Endothelial cell of umbilical vein (primary cell): ENCODE measurements around the gene MCRIP2. TPM values are rescaled to one million over a fixed set of nuclear protein-coding genes. Genes with fewer than 3 reads are reported as not detected.

Experiments
- BruUV-seq: library from RNA; stranded (reverse); fragments of 400-500 nt; replicated peaks from 2 replicates; lab custom pipeline; 2021; lab: Mats Ljungman, UMichigan
- CTCF ChIA-PET: fragments of 300-600, 350-600 bp; sonication (Branson Sonifier 250); formaldehyde crosslinking; loops from one replicate; lab custom pipeline; 2021; ENCODE audit warnings: antibody characterized with exemption, inconsistent platforms; lab: Charles Lee
- POLR2A ChIA-PET: fragments of 300-600, 350-600 bp; sonication (Branson Sonifier 250); formaldehyde crosslinking; loops from one replicate; lab custom pipeline; 2021; ENCODE audit warnings: antibody characterized with exemption, inconsistent platforms; lab: Charles Lee
- DNase-seq: peaks from one replicate; pipeline ENCODE4 v3.0.0-alpha.2; 2011; ENCODE audit warnings: low read depth, low spot score
- FAIRE-seq: peaks from 2 replicates; lab custom pipeline; 2011; peaks lifted over from hg19 to GRCh38; lab: Jason Lieb, UNC
- H2AFZ ChIP-seq: 2 replicates; pipeline ENCODE4 v1.6.0; 2012; ENCODE audit warnings: low read depth, low read length, control low read depth, inconsistent platforms
- H3K27ac ChIP-seq: 2 replicates; pipeline ENCODE4 v1.5.1; 2011; ENCODE audit warnings: low read depth, mild to moderate bottlenecking, control low read depth, low read length, moderate library complexity; ENCODE audit not compliant: insufficient read depth
- H3K27me3 ChIP-seq, 2 experiments: 2 replicates each; pipeline versions ENCODE4 v1.6.0 to v1.6.1; 2011; ENCODE audit warnings: low read length in 2 of 2, mixed read lengths in 1 of 2; ENCODE audit not compliant: control insufficient read depth in 2 of 2, insufficient read depth in 2 of 2
- H3K36me3 ChIP-seq, 2 experiments: 2 replicates in 1 of 2; 3 replicates in 1 of 2; pipeline ENCODE4 v1.5.1; 2011; ENCODE audit warnings: low read length in 2 of 2, mild to moderate bottlenecking in 1 of 2, moderate library complexity in 1 of 2; ENCODE audit not compliant: control insufficient read depth in 2 of 2, insufficient read depth in 2 of 2; ENCODE audit errors: extremely low read depth in 1 of 2
- H3K4me1 ChIP-seq: 3 replicates; pipeline ENCODE4 v1.5.1; 2011; ENCODE audit warnings: mild to moderate bottlenecking, low read length; ENCODE audit not compliant: control insufficient read depth, insufficient read depth; ENCODE audit errors: extremely low read depth
- H3K4me2 ChIP-seq: 2 replicates; pipeline ENCODE4 v1.6.1; 2011; ENCODE audit warnings: low read length, control low read depth, mixed read lengths; ENCODE audit not compliant: insufficient read depth
- H3K4me3 ChIP-seq, 3 experiments: fragments of 200-600 bp in 1 of 3; sonication (generic), shearing (Covaris generic) in 1 of 3; replicated peaks in 1 of 3; 2 replicates each; pipeline ENCODE4 v1.5.1; 2011 to 2016; ENCODE audit warnings: control low read depth in 3 of 3, low read length in 3 of 3, mild to moderate bottlenecking in 2 of 3, inconsistent platforms in 1 of 3, low read depth in 1 of 3, moderate library complexity in 1 of 3; ENCODE audit not compliant: insufficient read depth in 1 of 3
- H3K79me2 ChIP-seq: 2 replicates; pipeline ENCODE4 v1.6.0; 2012; ENCODE audit warnings: low read length, inconsistent platforms; ENCODE audit not compliant: control insufficient read depth, insufficient read depth
- H3K9ac ChIP-seq: replicated peaks from 2 replicates; pipeline ENCODE3; 2011; ENCODE audit warnings: low read length, control low read depth; ENCODE audit not compliant: insufficient read depth; ENCODE audit errors: extremely low read depth
- H3K9me1 ChIP-seq: replicated peaks from 3 replicates; pipeline ENCODE4 v1.6.0; 2011; ENCODE audit warnings: mild to moderate bottlenecking, low read length; ENCODE audit not compliant: control insufficient read depth, insufficient read depth; ENCODE audit errors: extremely low read depth
- H3K9me3 ChIP-seq: replicated peaks from 2 replicates; pipeline ENCODE4 v1.5.1; 2012; ENCODE audit warnings: low read length, inconsistent platforms; ENCODE audit not compliant: control insufficient read depth, insufficient read depth
- H4K20me1 ChIP-seq: replicated peaks from 2 replicates; pipeline ENCODE3; 2011; ENCODE audit warnings: mild to moderate bottlenecking, low read length; ENCODE audit not compliant: control insufficient read depth, insufficient read depth; ENCODE audit errors: extremely low read depth
- CTCF ChIP-seq, 2 donors: IDR thresholded peaks; 1 replicate in 1 of 2; 2 replicates in 1 of 2; pipeline ENCODE4 v1.5.1; 2011; ENCODE audit warnings: low read length in 2 of 2, mild to moderate bottlenecking in 2 of 2, moderate library complexity in 2 of 2, control low read depth in 1 of 2, inconsistent platforms in 1 of 2, low read depth in 1 of 2; ENCODE audit not compliant: insufficient read depth in 1 of 2; ENCODE audit errors: extremely low read depth in 1 of 2
- EZH2 ChIP-seq: IDR thresholded peaks from 2 replicates; pipeline ENCODE4 v1.6.1; 2012; ENCODE audit warnings: borderline replicate concordance, low read depth, mild to moderate bottlenecking, moderate library complexity, low read length, inconsistent platforms; ENCODE audit not compliant: severe bottlenecking
- FOS ChIP-seq: IDR thresholded peaks from 2 replicates; pipeline ENCODE4 v1.6.1; 2011; ENCODE audit warnings: mild to moderate bottlenecking, low read length, moderate library complexity, borderline replicate concordance; ENCODE audit not compliant: insufficient read depth
- GATA2 ChIP-seq: IDR thresholded peaks from 2 replicates; pipeline ENCODE4 v1.7.0; 2011; ENCODE audit warnings: low read depth, mild to moderate bottlenecking, moderate library complexity, mixed read lengths, low read length; ENCODE audit not compliant: insufficient read length, insufficient read depth
- JUN ChIP-seq: IDR thresholded peaks from 2 replicates; pipeline ENCODE4 v1.6.1; 2011; ENCODE audit warnings: borderline replicate concordance, low read depth; ENCODE audit not compliant: insufficient read length, insufficient read depth
- MAX ChIP-seq: IDR thresholded peaks from 2 replicates; pipeline ENCODE4 v1.6.1; 2011; ENCODE audit not compliant: insufficient read depth, insufficient read length
- MYC ChIP-seq: IDR thresholded peaks from one replicate; pipeline ENCODE4 v1.6.1; 2011; ENCODE audit warnings: mild to moderate bottlenecking, low read depth, low read length
- POLR2A ChIP-seq: IDR thresholded peaks from 2 replicates; pipeline ENCODE4 v1.6.1; 2012; ENCODE audit warnings: low read depth, mild to moderate bottlenecking, control low read depth, low read length
- POLR2AphosphoS5 ChIP-seq: IDR thresholded peaks from 2 replicates; pipeline ENCODE4 v1.6.1; 2012; ENCODE audit warnings: low read depth, mild to moderate bottlenecking, control low read depth, low read length, moderate library complexity; ENCODE audit not compliant: insufficient read depth
- dilution Hi-C: fragments of 300-500 bp; cut with MboI; formaldehyde crosslinking; loops from one replicate; pipeline ENCODE4 v1.15.0; 2019; ENCODE audit warnings: low sequenced_read_pairs; ENCODE audit not compliant: extremely low pct_ligation_motif_present
- intact Hi-C: fragments of 100-400 bp; cut with micrococcal nuclease; formaldehyde crosslinking; loops from one replicate; pipeline ENCODE4 v1.10.0; 2022
- polyA plus RNA-seq, 4 experiments: library from polyadenylated mRNA; depleted of rRNA in 3 of 4; stranded (reverse) in 3 of 4; unstranded in 1 of 4; fragments of >200 nt; gene quantifications; 2 replicates each; pipeline versions ENCODE4 v1.2.1 to v1.2.3, GENCODE V29; 2011 to 2012; ENCODE audit warnings: missing spikeins in 1 of 4
- total RNA-seq: library from RNA; stranded (reverse); gene quantifications from 2 replicates; pipeline ENCODE4 v1.2.3, GENCODE V29; 2021

The MCRIP2 gene
- total and polyA plus RNA-seq, 2 donors (not counting 3 experiments of a cell fraction or from before 2014, with no cell fraction given): 17.1 to 18.9 TPM

GRCh38 chr16:683396-684070, 41.9 kb downstream of the MCRIP2 start:
- Histone ChIP-seq H3K27me3 (no peaks in the 10 kb centered on the region), H3K27ac (peak overlapping the region; percentile 35), H3K4me1 (peaks cover 20% of the 10 kb centered on the region), H4K20me1 (no peaks in the 10 kb centered on the region), H3K79me2 (peaks cover 31% of the 10 kb centered on the region), H3K4me3 (peak overlapping the region in 2 of 3 experiments; percentile 5 to 71), H3K36me3 (peaks cover 7 to 22% of the 10 kb centered on the region in 2 experiments), H3K9ac (no peak overlapping the region), H3K4me2 (peak overlapping the region; percentile 29), H2AFZ (no peak overlapping the region), H3K9me3 (no peaks in the 10 kb centered on the region), H3K9me1 (no peaks in the 10 kb centered on the region)
- BruUV-seq: no TSS peak
- ChIA-PET CTCF (no interaction called here), POLR2A (no interaction called here)
- DNase-seq (no peak), FAIRE-seq (no peak)
- TF ChIP-seq MYC (no peak), POLR2AphosphoS5 (no peak), GATA2 (no peak), CTCF (IDR thresholded peaks at IDR 0.05; ENCODE audit: extremely low read depth in 1 of 2, insufficient read depth in 1 of 2, low read depth in 1 of 2, low read length in 2 of 2) (no peak), POLR2A (no peak), JUN (no peak), EZH2 (no peak), FOS (no peak), MAX (no peak)
- intact Hi-C loops (no loop called here), dilution Hi-C loops (no loop called here)
